GM23338 (cell line): Measurements from ENCODE around the gene TMEM178A. TPM values are rescaled to one million over a fixed set of nuclear protein-coding genes. Genes with fewer than 3 reads are reported as not detected.

ENCODE experiments used
- ATAC-seq: fragments of 200-7000 bp; cut with Tn5 transposase; 3 replicates; pipeline ENCODE4 v1.9.1; 2020
- DNase-seq: peaks from one replicate; pipeline ENCODE4 v3.0.0-alpha.2; 2015; ENCODE audit warnings: low spot score
- H2AFZ ChIP-seq: fragments of 200-600 bp; sonication (generic); 2 replicates; pipeline ENCODE4 v1.8.0; 2016; ENCODE audit warnings: antibody characterized with exemption, mild to moderate bottlenecking, moderate library complexity
- H3F3A ChIP-seq: fragments of 200-600 bp; sonication (generic); replicated peaks from 2 replicates; pipeline ENCODE4 v1.8.0; 2017; ENCODE audit warnings: antibody characterized with exemption, mixed run types, low read depth
- H3K27ac ChIP-seq: fragments of 200-600 bp; sonication (generic); 2 replicates; pipeline ENCODE4 v1.6.1; 2016; ENCODE audit warnings: low read depth
- H3K27me3 ChIP-seq: fragments of 200-600 bp; sonication (generic); 2 replicates; pipeline ENCODE4 v1.8.0; 2016; ENCODE audit warnings: mild to moderate bottlenecking, mixed run types, moderate library complexity; ENCODE audit not compliant: insufficient read depth
- H3K36me3 ChIP-seq: fragments of 200-600 bp; sonication (generic); 2 replicates; pipeline ENCODE4 v1.8.0; 2016; ENCODE audit warnings: mild to moderate bottlenecking; ENCODE audit not compliant: insufficient read depth
- H3K4me1 ChIP-seq: fragments of 200-600 bp; sonication (generic); 2 replicates; pipeline ENCODE4 v1.8.0; 2016; ENCODE audit warnings: mild to moderate bottlenecking, moderate library complexity; ENCODE audit not compliant: insufficient read depth
- H3K4me2 ChIP-seq: fragments of 200-600 bp; sonication (generic); 2 replicates; pipeline ENCODE4 v1.7.1; 2017; ENCODE audit warnings: mixed run types
- H3K4me3 ChIP-seq: fragments of 200-600 bp; sonication (generic); 2 replicates; pipeline ENCODE4 v1.6.1; 2016; ENCODE audit warnings: mixed run types
- H3K79me2 ChIP-seq: fragments of 200-600 bp; sonication (generic); replicated peaks from 2 replicates; pipeline ENCODE4 v1.8.0; 2017; ENCODE audit warnings: mild to moderate bottlenecking; ENCODE audit not compliant: insufficient read depth
- H3K9me2 ChIP-seq: fragments of 200-600 bp; sonication (generic); 2 replicates; pipeline ENCODE4 v1.8.0; 2017; ENCODE audit not compliant: insufficient read depth
- H4K20me1 ChIP-seq: fragments of 200-600 bp; sonication (generic); replicated peaks from 2 replicates; pipeline ENCODE4 v1.8.0; 2017; ENCODE audit warnings: mild to moderate bottlenecking; ENCODE audit not compliant: insufficient read depth
- H3K27ac Mint-ChIP-seq: 2 replicates; pipeline ENCODE4 v1.8.0; 2020; ENCODE audit warnings: inconsistent platforms, mild to moderate bottlenecking, moderate library complexity, mixed read lengths
- H3K27me3 Mint-ChIP-seq: 3 replicates; pipeline ENCODE4 v1.8.0; 2022; ENCODE audit warnings: low read depth, mild to moderate bottlenecking, moderate library complexity, mixed read lengths, inconsistent platforms; ENCODE audit not compliant: insufficient read depth, poor library complexity
- H3K36me3 Mint-ChIP-seq: 3 replicates; pipeline ENCODE4 v1.8.0; 2021; ENCODE audit warnings: low read depth, mild to moderate bottlenecking, inconsistent platforms, moderate library complexity, mixed read lengths
- H3K4me1 Mint-ChIP-seq: 3 replicates; pipeline ENCODE4 v1.8.0; 2020; ENCODE audit warnings: mild to moderate bottlenecking, inconsistent platforms, mixed read lengths
- H3K4me3 Mint-ChIP-seq: 3 replicates; pipeline ENCODE4 v1.8.0; 2021; ENCODE audit warnings: moderate library complexity, mild to moderate bottlenecking, inconsistent platforms, mixed read lengths
- H3K9me3 Mint-ChIP-seq: 3 replicates; pipeline ENCODE4 v1.8.0; 2020; ENCODE audit warnings: moderate library complexity, mild to moderate bottlenecking, inconsistent platforms, mixed read lengths
- CREB1 ChIP-seq: fragments of 250-450 bp; sonication (Bioruptor Pico); IDR thresholded peaks from 2 replicates; pipeline ENCODE4 v1.5.0; 2020; ENCODE audit warnings: low read depth, mild to moderate bottlenecking, moderate library complexity
- EZH2 ChIP-seq: fragments of 200-600 bp; sonication (generic); IDR thresholded peaks from one replicate; pipeline ENCODE4 v1.8.0; 2017; ENCODE audit warnings: antibody characterized with exemption, mild to moderate bottlenecking, low read depth; ENCODE audit not compliant: unreplicated experiment
- EZH2phosphoT487 ChIP-seq: fragments of 200-600 bp; sonication (generic); IDR thresholded peaks from one replicate; pipeline ENCODE4 v1.8.1; 2018; ENCODE audit warnings: antibody characterized with exemption; ENCODE audit not compliant: unreplicated experiment
- JUNB ChIP-seq: IDR thresholded peaks from one replicate; pipeline ENCODE4 v1.6.1; 2016; ENCODE audit warnings: antibody characterized with exemption; ENCODE audit not compliant: unreplicated experiment
- NANOG ChIP-seq: IDR thresholded peaks from 2 replicates; pipeline ENCODE4 v1.6.1; 2016; ENCODE audit warnings: antibody characterized with exemption, borderline replicate concordance
- POLR2AphosphoS5 ChIP-seq: IDR thresholded peaks from 2 replicates; pipeline ENCODE4 v1.6.1; 2016; ENCODE audit warnings: antibody characterized with exemption, low read depth
- STAT1 ChIP-seq: IDR thresholded peaks from one replicate; pipeline ENCODE4 v1.6.1; 2016; ENCODE audit warnings: antibody characterized with exemption; ENCODE audit not compliant: unreplicated experiment
- ZNF114 ChIP-seq: fragments of 250-450 bp; sonication (Bioruptor Pico); IDR thresholded peaks from 2 replicates; pipeline ENCODE4 v1.5.0; 2020; ENCODE audit warnings: mild to moderate bottlenecking, moderate library complexity
- ZNF331 ChIP-seq: fragments of 250-450 bp; sonication (Bioruptor Pico); IDR thresholded peaks from 2 replicates; pipeline ENCODE4 v1.5.0; 2020; ENCODE audit warnings: low read depth, mild to moderate bottlenecking, moderate library complexity
- polyA plus RNA-seq: library from polyadenylated mRNA; unstranded; fragments of >200 nt; fragmentation: Nextera tagmentation; extraction: Ambion mirVana; gene quantifications from 2 replicates; pipeline ENCODE4 v1.2.1, GENCODE V29; 2016
- total RNA-seq: library from RNA; depleted of rRNA; stranded (reverse); fragments of >200 nt; shearing (Covaris generic); gene quantifications from 2 replicates; pipeline ENCODE4 v1.2.3, GENCODE V29; 2014
- TF ChIP-seq, protein P1 (sequence below): IDR thresholded peaks from 2 replicates; pipeline ENCODE4 v1.6.1; 2016; ENCODE audit warnings: antibody characterized with exemption
- TF ChIP-seq, protein P2 (sequence below), 2 experiments: fragments of 200-600 bp in 1 of 2; sonication (generic) in 1 of 2; conservative IDR thresholded peaks; 2 replicates each; pipeline versions ENCODE4 v1.5.1 to v1.6.1; 2016 to 2017; ENCODE audit warnings: antibody characterized with exemption in 2 of 2, low read depth in 2 of 2, mild to moderate bottlenecking in 2 of 2, moderate library complexity in 1 of 2
- TF ChIP-seq, protein P3 (sequence below): IDR thresholded peaks from one replicate; pipeline ENCODE4 v1.6.1; 2018; ENCODE audit warnings: antibody characterized with exemption; ENCODE audit not compliant: unreplicated experiment
- TF ChIP-seq, protein P4 (sequence below): fragments of 250-450 bp; sonication (Bioruptor Pico); IDR thresholded peaks from 2 replicates; pipeline ENCODE4 v1.5.0; 2020; ENCODE audit warnings: mild to moderate bottlenecking, moderate library complexity

The TMEM178A gene
- total and polyA plus RNA-seq, 2 experiments from 2014 or later: 10.3 to 12.3 TPM

- Histone ChIP-seq H3K27ac (no peak overlapping the region), H3K4me1 (peaks cover 31% of the 10 kb centered on the region), H3K9me2 (no peaks in the 10 kb centered on the region; the same call in 1 of the 2 replicates), H2AFZ (no peak overlapping the region), H3F3A (no peaks in the 10 kb centered on the region), H3K4me3 (no peak overlapping the region), H3K27me3 (no peaks in the 10 kb centered on the region), H3K4me2 (no peak overlapping the region), H3K79me2 (peaks cover 19% of the 10 kb centered on the region), H4K20me1 (0 out of 2 replicates have a peak, but pooled peaks cover 3% of the 10 kb centered on the region), H3K36me3 (peaks cover 5% of the 10 kb centered on the region; the same call in 1 of the 2 replicates)
- DNase-seq: no peak
- H3K4me3 Mint-ChIP-seq: no peak overlapping the region
- TF ChIP-seq, protein P1, sequence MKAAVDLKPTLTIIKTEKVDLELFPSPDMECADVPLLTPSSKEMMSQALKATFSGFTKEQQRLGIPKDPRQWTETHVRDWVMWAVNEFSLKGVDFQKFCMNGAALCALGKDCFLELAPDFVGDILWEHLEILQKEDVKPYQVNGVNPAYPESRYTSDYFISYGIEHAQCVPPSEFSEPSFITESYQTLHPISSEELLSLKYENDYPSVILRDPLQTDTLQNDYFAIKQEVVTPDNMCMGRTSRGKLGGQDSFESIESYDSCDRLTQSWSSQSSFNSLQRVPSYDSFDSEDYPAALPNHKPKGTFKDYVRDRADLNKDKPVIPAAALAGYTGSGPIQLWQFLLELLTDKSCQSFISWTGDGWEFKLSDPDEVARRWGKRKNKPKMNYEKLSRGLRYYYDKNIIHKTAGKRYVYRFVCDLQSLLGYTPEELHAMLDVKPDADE: no peak
- TF ChIP-seq, protein P2, sequence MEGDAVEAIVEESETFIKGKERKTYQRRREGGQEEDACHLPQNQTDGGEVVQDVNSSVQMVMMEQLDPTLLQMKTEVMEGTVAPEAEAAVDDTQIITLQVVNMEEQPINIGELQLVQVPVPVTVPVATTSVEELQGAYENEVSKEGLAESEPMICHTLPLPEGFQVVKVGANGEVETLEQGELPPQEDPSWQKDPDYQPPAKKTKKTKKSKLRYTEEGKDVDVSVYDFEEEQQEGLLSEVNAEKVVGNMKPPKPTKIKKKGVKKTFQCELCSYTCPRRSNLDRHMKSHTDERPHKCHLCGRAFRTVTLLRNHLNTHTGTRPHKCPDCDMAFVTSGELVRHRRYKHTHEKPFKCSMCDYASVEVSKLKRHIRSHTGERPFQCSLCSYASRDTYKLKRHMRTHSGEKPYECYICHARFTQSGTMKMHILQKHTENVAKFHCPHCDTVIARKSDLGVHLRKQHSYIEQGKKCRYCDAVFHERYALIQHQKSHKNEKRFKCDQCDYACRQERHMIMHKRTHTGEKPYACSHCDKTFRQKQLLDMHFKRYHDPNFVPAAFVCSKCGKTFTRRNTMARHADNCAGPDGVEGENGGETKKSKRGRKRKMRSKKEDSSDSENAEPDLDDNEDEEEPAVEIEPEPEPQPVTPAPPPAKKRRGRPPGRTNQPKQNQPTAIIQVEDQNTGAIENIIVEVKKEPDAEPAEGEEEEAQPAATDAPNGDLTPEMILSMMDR (conservative IDR thresholded peaks at IDR 0.05; ENCODE audit: low read depth in 2 of 2): no peak
- TF ChIP-seq EZH2phosphoT487 (no peak), ZNF331 (CRISPR knock-in tag) (no peak), POLR2AphosphoS5 (no peak), ZNF114 (CRISPR knock-in tag) (no peak), STAT1 (no peak), NANOG (no peak), JUNB (no peak), CREB1 (no peak), EZH2 (no peak)
- TF ChIP-seq, protein P3, sequence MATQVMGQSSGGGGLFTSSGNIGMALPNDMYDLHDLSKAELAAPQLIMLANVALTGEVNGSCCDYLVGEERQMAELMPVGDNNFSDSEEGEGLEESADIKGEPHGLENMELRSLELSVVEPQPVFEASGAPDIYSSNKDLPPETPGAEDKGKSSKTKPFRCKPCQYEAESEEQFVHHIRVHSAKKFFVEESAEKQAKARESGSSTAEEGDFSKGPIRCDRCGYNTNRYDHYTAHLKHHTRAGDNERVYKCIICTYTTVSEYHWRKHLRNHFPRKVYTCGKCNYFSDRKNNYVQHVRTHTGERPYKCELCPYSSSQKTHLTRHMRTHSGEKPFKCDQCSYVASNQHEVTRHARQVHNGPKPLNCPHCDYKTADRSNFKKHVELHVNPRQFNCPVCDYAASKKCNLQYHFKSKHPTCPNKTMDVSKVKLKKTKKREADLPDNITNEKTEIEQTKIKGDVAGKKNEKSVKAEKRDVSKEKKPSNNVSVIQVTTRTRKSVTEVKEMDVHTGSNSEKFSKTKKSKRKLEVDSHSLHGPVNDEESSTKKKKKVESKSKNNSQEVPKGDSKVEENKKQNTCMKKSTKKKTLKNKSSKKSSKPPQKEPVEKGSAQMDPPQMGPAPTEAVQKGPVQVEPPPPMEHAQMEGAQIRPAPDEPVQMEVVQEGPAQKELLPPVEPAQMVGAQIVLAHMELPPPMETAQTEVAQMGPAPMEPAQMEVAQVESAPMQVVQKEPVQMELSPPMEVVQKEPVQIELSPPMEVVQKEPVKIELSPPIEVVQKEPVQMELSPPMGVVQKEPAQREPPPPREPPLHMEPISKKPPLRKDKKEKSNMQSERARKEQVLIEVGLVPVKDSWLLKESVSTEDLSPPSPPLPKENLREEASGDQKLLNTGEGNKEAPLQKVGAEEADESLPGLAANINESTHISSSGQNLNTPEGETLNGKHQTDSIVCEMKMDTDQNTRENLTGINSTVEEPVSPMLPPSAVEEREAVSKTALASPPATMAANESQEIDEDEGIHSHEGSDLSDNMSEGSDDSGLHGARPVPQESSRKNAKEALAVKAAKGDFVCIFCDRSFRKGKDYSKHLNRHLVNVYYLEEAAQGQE: no peak
- TF ChIP-seq, protein P4, sequence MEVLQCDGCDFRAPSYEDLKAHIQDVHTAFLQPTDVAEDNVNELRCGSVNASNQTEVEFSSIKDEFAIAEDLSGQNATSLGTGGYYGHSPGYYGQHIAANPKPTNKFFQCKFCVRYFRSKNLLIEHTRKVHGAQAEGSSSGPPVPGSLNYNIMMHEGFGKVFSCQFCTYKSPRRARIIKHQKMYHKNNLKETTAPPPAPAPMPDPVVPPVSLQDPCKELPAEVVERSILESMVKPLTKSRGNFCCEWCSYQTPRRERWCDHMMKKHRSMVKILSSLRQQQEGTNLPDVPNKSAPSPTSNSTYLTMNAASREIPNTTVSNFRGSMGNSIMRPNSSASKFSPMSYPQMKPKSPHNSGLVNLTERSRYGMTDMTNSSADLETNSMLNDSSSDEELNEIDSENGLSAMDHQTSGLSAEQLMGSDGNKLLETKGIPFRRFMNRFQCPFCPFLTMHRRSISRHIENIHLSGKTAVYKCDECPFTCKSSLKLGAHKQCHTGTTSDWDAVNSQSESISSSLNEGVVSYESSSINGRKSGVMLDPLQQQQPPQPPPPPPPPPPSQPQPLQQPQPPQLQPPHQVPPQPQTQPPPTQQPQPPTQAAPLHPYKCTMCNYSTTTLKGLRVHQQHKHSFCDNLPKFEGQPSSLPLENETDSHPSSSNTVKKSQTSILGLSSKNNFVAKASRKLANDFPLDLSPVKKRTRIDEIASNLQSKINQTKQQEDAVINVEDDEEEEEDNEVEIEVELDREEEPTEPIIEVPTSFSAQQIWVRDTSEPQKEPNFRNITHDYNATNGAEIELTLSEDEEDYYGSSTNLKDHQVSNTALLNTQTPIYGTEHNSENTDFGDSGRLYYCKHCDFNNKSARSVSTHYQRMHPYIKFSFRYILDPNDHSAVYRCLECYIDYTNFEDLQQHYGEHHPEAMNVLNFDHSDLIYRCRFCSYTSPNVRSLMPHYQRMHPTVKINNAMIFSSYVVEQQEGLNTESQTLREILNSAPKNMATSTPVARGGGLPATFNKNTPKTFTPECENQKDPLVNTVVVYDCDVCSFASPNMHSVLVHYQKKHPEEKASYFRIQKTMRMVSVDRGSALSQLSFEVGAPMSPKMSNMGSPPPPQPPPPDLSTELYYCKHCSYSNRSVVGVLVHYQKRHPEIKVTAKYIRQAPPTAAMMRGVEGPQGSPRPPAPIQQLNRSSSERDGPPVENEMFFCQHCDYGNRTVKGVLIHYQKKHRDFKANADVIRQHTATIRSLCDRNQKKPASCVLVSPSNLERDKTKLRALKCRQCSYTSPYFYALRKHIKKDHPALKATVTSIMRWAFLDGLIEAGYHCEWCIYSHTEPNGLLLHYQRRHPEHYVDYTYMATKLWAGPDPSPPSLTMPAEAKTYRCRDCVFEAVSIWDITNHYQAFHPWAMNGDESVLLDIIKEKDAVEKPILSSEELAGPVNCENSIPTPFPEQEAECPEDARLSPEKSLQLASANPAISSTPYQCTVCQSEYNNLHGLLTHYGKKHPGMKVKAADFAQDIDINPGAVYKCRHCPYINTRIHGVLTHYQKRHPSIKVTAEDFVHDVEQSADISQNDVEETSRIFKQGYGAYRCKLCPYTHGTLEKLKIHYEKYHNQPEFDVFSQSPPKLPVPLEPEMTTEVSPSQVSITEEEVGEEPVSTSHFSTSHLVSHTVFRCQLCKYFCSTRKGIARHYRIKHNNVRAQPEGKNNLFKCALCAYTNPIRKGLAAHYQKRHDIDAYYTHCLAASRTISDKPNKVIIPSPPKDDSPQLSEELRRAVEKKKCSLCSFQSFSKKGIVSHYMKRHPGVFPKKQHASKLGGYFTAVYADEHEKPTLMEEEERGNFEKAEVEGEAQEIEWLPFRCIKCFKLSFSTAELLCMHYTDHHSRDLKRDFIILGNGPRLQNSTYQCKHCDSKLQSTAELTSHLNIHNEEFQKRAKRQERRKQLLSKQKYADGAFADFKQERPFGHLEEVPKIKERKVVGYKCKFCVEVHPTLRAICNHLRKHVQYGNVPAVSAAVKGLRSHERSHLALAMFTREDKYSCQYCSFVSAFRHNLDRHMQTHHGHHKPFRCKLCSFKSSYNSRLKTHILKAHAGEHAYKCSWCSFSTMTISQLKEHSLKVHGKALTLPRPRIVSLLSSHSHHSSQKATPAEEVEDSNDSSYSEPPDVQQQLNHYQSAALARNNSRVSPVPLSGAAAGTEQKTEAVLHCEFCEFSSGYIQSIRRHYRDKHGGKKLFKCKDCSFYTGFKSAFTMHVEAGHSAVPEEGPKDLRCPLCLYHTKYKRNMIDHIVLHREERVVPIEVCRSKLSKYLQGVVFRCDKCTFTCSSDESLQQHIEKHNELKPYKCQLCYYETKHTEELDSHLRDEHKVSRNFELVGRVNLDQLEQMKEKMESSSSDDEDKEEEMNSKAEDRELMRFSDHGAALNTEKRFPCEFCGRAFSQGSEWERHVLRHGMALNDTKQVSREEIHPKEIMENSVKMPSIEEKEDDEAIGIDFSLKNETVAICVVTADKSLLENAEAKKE: no peak
- H3K4me1 Mint-ChIP-seq: peaks cover 28% of the 10 kb centered on the region
- no peak overlapping the region for H3K27ac Mint-ChIP-seq
- ATAC-seq: no peak
- peaks cover 66% of the 10 kb centered on the region for H3K36me3 Mint-ChIP-seq
- no peaks in the 10 kb centered on the region for H3K27me3 Mint-ChIP-seq
- no peaks in the 10 kb centered on the region for H3K9me3 Mint-ChIP-seq
Measured at GRCh38 chr2:39733070-39733674, 67.5 kb downstream of the TMEM178A start.
